ENCODE measurements around the gene RAB8B. TPM values are rescaled to one million over a fixed set of nuclear protein-coding genes. Genes with fewer than 3 reads are reported as not detected.

The RAB8B gene
- 10 to 100 TPM; 46.8 to 51.8 TPM for total RNA-seq
- long read RNA-seq, donor 1, full-length matches to known transcripts: 6 of 13 reads
- long read RNA-seq, donor 1, partial matches to known transcripts: 1 of 13 reads
- long read RNA-seq, donor 1, other reads (novel, unspliced or antisense): 6 of 13 reads
- long read RNA-seq, donor 2, full-length matches to known transcripts: 2 of 5 reads
- long read RNA-seq, donor 2, partial matches to known transcripts: 0 of 5 reads
- long read RNA-seq, donor 2, other reads (novel, unspliced or antisense): 3 of 5 reads

- intact Hi-C loops (cut with DNase I): no loop called here
- peak; percentile 100 for DNase-seq (ENCODE audit: low spot score)
These were observed at the start of gene RAB8B for GRCh38 chr15:63188926-63189871. Gene RAB8B, plus strand, starts transcription at chr15:63189606. Its CDS starts 19 bp downstream, at chr15:63189625.

- DNase-seq (ENCODE audit: low spot score): no peak
- intact Hi-C loops (cut with DNase I): no loop called here
These were observed 48.5 kb upstream of the RAB8B start for GRCh38 chr15:63140936-63141335.

GRCh38 chr15:63145426-63145825 is 44.0 kb upstream of the RAB8B start:
- no peak for DNase-seq (ENCODE audit: low spot score)
- intact Hi-C loops (cut with DNase I): no loop called here

GRCh38 chr15:63146684-63147083 is 42.7 kb upstream of the RAB8B start:
- intact Hi-C loops (cut with DNase I): no loop called here
- DNase-seq (ENCODE audit: low spot score): no peak

GRCh38 chr15:63151665-63152064 is 37.7 kb upstream of the RAB8B start:
- intact Hi-C loops (cut with DNase I): no loop called here
- no peak for DNase-seq (ENCODE audit: low spot score)

- DNase-seq (ENCODE audit: low spot score): no peak
- intact Hi-C loops (cut with DNase I): no loop called here
These were observed 33.9 kb upstream of the RAB8B start for GRCh38 chr15:63155486-63155885.

- DNase-seq (ENCODE audit: low spot score): no peak
- intact Hi-C loops (cut with DNase I): no loop called here
These were observed 33.2 kb upstream of the RAB8B start for GRCh38 chr15:63156086-63156710.

GRCh38 chr15:63156755-63157117 is 32.7 kb upstream of the RAB8B start:
- DNase-seq (ENCODE audit: low spot score): no peak
- intact Hi-C loops (cut with DNase I): no loop called here

GRCh38 chr15:63157118-63157843 is 32.1 kb upstream of the RAB8B start, which contains the start of gene RPS27L:
Gene RPS27L, minus strand, starts transcription at chr15:63157477. Its CDS starts 72 bp downstream, at chr15:63157405.
- intact Hi-C loops (cut with DNase I): no loop called here
- peak; percentile 98 for DNase-seq (ENCODE audit: low spot score)

GRCh38 chr15:63157891-63158431 is 31.4 kb upstream of the RAB8B start:
- intact Hi-C loops (cut with DNase I): no loop called here
- no peak for DNase-seq (ENCODE audit: low spot score)

- intact Hi-C loops (cut with DNase I): loop anchor here in 1 of 2 donors (10.0 kb wide), 1 partner anchor 104 kb away; no protein-coding TSS in a partner anchor
- DNase-seq (ENCODE audit: low spot score): no peak
These were observed 28.8 kb upstream of the RAB8B start for GRCh38 chr15:63160638-63161037.

GRCh38 chr15:63163217-63163616 is 26.2 kb upstream of the RAB8B start:
- DNase-seq (ENCODE audit: low spot score): no peak
- intact Hi-C loops (cut with DNase I): loop anchor here in 1 of 2 donors (10.0 kb wide), 1 partner anchor 102 kb away; no protein-coding TSS in a partner anchor

GRCh38 chr15:63165166-63165859 is 24.1 kb upstream of the RAB8B start:
- intact Hi-C loops (cut with DNase I): loop anchor here in 1 of 2 donors (10.0 kb wide), 1 partner anchor 99 kb away; no protein-coding TSS in a partner anchor
- no peak for DNase-seq (ENCODE audit: low spot score)

GRCh38 chr15:63166219-63166618 is 23.2 kb upstream of the RAB8B start:
- DNase-seq (ENCODE audit: low spot score): no peak
- intact Hi-C loops (cut with DNase I): loop anchor here in 1 of 2 donors (10.0 kb wide), 1 partner anchor 99 kb away; no protein-coding TSS in a partner anchor

GRCh38 chr15:63169788-63170187 is 19.6 kb upstream of the RAB8B start:
- intact Hi-C loops (cut with DNase I): loop anchor here in 1 of 2 donors (10.0 kb wide), 1 partner anchor 95 kb away; no protein-coding TSS in a partner anchor
- DNase-seq (ENCODE audit: low spot score): no peak

- intact Hi-C loops (cut with DNase I): no loop called here
- no peak for DNase-seq (ENCODE audit: low spot score)
These were observed 17.0 kb upstream of the RAB8B start for GRCh38 chr15:63172376-63172775.

- no peak for DNase-seq (ENCODE audit: low spot score)
- intact Hi-C loops (cut with DNase I): no loop called here
These were observed 16.5 kb upstream of the RAB8B start for GRCh38 chr15:63172851-63173451.

- intact Hi-C loops (cut with DNase I): no loop called here
- no peak for DNase-seq (ENCODE audit: low spot score)
These were observed 13.1 kb upstream of the RAB8B start for GRCh38 chr15:63176302-63176701.
